Stimulated activated CD8-positive, alpha-beta memory T cell treated with anti-CD3 and anti-CD28 coated beads, Interleukin-2, amount 100 ng/mL, for 48 hours (primary cell): ENCODE data around the gene ALG1L2.
"Not testable (repeated sequence)": the region's sequence is repeated elsewhere in the genome, so short reads cannot be mapped to it uniquely, and the experiment has no call there.

Source experiments
- DNase-seq, 2 donors: peaks; one replicate each; pipeline ENCODE4 v3.0.0-alpha.2; 2020; ENCODE audit warnings: low read depth in 2 of 2

ALG1L2 gene

DNA sequence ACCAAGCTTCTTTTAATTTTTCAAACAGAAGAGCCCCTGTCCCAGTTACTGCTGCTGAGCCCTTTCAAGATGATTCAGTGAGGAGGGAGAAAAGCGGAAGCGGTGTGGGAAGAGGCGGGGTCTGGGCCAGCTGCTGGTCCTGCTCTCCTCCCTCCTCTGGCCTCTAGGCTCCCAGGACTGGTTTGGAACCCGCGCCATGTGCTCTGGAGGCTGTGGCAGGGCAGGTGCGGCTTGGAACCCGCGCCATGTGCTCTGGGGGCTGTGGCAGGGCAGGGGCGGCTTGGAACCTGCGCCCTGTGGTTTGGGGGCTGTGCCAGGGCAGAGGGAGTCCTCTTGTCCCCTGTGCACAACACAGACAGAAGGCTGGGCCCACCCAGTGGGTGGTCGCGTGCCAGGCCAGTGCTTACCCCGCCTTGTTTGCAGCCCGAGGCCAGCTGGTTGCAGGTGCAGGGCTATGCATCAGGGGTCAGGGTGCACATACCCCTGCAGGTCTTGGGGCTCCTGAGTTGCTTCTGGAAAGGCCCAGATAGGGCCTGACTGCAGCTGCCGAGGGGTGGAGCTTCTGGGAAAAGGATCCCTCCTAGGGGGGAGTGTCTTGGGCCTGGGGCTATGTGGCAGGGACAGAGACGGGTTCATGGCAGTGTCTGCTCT lies 12.2 kb downstream of the ALG1L2 start:
- peak in 1 of 2 donors; percentile 10 for DNase-seq

DNA sequence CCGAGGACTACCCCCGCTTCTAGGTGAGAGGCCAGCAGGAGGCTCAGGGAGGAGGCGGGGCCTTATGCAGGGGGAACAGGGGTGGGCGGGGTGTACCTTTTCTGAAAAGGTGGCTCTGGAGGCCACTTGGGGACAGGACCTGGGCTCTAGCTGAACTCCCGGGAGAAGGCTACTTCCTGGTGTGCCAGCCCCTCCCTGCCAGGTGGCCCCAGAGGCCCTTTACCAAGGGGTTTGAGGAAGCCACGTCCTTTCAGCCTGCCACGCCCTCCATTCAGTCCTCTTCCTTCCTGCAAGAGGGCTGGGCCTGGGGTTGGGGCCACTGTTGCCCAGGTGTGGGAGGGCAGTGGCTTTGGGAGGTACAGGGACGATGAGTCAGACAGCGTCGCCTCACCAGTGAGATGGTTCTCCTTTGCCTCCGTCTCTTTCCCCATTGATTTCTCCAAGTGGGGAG lies 12.9 kb downstream of the ALG1L2 start:
- DNase-seq: peak in 1 of 2 donors; percentile 8

DNA sequence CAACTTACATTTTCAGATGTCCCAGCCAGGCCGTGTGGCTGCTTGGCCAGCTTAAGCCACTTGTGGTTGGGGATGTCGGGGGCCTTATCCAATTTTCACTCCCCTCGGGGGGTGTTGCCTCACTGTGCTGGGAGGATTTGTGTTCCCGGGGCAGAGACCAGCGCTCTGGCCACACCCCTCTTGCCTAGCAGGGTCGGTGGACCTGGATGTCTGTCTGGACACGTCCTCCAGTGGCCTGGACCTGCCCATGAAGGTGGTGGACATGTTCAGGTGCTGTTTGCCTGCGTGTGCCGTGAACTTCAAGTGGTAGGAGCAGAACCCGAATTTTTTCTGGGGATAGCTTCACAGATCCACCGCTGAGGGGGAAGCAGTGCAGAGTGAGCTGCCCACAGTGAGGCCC lies 14.2 kb downstream of the ALG1L2 start:
- not testable (repeated sequence) for DNase-seq

DNA sequence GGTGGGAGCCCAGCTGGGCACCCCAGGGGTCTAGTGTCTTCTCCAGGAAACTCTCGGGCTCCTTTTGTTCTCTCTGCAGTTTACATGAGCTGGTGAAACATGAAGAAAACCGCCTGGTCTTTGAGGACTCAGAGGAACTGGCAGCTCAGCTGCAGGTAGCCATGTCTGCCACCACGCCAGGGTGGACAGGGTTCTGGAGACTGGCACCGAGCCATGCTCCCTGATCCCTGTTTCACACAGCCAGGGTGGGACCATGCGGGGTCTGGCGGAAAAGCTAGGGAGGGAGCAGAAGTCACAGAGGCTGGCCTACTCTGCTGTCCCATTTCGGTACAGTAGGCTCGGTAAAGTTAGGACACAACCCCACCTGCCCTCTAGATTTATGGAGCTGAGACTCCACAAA lies 15.5 kb downstream of the ALG1L2 start:
- not testable (repeated sequence) for DNase-seq

DNA sequence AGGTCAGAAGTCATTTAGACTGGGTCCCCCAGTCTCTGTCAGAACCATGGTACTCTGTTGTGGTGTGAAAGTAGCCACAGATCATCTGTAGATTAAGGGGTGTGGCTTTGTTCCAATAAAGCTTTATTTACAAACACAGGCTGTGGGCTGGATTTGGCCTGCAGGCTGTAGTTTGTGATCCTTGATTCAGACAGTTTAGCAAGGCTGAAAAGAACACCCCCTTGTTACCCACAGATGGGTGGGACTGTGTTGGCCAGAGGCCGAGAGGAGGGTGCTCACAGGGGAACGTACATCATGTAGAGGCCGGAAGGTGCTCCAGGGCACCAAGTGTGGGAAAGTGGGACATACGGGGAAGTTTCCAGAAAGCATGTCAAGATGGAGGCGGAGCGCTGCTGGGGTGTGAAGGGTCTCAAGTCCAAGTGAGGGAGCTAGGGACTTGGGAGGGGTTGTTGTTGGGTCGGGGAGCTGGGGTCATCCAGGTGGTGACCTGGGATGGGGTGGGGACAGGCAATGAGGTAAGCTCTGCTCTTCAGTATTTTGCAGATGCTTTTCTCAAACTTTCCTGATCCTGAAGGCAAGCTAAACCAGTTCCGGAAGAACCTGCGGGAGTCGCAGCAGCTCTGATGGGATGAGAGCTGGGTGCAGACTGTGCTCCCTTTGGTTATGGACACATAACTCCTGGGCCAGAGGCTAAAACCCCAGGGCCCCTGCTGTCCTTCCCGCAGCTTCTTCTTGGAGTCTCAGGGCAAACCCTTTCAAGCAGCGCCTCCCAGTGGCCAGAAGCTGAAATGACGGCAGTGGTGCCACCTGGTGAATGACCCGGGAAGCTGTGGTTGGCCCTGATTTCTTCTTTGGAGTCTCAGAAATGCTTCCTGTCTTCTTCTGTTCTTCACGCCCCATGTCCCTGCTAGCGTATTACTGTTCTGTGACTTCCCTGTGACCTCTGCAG lies 16.3 kb downstream of the ALG1L2 start:
- DNase-seq: peak in 1 of 2 donors; percentile 20

DNA sequence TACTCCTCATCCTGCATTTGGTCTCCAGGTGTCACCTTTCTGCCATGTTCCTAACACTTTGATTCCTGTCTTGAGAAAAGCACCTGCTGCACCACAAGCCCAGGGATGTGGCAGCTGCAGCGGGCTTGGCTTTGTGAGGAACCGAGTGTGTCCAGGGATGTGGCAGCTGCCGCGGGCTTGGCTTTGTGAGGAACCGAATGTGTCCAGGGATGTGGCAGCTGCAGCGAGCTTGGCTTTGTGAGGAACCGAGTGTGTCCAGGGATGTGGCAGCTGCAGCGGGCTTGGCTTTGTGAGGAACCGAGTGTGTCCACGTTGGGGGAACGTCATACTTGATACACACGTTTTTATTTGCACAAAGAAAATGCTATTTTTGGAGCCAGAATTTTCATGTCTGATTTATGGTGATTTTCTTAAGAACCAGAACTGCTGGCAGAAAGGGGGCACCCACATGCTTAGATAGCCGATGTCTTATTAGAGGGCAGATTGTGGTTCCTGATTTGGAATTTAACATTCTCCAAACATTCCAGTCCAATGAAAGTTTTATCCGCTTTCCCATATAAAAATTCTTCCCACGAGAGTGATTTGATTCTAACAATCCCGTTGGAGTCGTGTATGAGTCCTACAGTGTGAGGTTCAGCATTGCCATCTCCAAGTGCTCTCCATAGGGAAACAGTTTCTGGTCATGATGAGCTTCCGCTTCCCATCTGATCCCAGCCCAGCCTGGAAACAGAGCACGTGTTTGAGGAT lies 17.2 kb downstream of the ALG1L2 start:
- not testable (repeated sequence) for DNase-seq

DNA sequence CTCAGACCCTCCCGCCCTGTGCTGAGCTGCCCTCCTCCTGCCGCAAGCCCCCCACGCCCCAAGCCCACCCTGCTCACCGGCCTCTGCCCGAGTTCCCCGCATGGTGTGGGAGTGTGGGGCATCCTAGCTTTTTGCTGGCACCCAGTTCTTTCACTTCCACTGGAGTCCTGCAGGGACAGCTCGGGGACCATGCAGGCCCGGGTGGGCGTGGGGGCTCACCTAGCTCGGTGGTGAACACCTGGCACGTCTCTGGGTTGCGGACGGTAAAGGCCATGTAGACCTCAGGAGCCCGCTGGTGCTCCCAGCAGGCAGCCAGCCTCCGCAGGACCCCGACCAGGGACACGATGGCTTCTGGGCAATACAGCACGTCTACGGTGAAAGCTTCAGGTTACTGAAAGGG lies 20.9 kb downstream of the ALG1L2 start:
- DNase-seq: not testable (repeated sequence)

DNA sequence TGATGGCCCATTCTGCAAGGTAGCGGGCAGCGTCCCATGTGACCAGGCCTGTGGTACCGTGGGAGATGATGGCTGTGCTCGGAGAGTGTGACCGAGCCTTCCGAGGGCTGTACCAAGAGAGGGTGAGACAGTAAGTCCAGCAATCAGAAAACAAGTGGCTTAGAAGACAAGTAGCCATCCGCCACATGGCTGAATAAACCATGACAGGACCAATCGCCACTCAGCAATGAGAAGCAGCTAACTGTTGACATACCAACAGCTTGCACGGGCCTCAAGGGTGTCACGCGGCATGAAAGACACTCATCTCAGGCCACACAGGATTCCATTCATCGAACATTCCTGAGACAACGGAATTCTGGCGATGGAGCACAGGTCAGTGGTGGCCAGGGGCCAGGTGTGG lies 22.6 kb downstream of the ALG1L2 start:
- DNase-seq: not testable (repeated sequence)

DNA sequence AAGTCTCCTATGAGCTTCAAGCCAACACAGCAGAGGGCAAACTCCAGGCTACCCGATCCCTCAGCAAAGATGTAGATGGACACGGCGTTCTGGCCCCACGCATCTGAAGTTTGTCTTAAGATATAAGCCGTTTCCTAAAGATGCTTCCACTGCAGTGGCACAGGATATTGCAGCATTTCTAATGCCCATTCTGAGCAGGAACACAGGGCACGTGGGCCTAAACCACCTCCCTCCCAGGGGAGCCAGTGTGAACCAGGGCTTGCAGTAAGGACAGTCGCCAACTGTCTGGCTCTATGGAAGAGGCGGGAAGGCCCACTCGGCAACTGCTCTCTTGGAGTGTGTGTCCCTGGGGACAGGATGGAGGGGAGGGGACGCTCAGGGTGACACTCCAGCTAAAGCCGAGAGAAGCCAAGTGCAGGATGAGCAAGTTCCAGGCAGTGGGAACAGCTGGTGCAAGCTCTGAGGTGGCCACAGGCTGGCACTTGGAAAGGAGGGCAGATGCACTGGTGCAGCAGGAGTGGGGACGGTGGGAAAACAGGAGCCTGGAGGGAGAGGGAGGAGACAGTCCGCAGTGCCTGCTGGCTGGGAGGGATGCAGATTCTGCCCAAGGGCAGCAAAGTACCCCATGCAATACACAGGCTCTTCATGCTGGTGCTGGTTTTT lies 25.8 kb downstream of the ALG1L2 start:
- not testable (repeated sequence) for DNase-seq

DNA sequence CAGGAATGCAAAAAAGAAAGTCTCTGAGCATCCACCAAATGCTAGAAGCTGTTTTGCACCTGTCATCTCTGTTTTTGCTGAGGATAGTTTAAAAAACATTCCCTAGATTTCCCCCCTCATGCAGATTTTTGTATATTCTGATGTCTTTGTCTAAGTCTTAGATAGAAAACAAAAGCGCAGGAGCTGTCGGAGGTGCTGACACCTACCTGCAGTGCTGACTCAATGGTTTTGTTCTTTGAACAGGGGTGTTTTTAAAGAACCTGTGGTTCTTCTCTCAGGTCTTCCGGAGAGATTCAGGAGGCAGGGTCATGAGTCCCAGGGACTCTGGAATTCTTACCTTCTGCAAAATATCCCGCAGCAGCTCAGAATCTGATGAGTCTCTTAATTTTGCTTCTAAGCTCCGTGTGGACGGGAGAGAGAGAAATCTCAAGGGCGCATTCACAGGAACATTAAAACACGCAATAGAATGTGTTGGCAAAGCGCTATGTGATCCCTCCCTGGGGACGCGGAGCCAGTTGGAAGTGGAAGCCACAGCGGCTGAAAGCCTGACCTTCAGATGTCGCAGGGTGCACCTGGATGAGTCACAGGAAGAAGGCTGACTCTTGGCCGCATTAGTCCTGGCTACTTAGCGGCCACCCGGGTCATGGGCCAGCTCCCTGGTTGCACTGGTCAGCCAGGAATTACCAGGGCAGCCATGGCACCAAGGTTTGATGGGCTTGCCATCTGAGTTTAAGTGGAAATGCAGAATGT lies 27.4 kb downstream of the ALG1L2 start:
- not testable (repeated sequence) for DNase-seq

DNA sequence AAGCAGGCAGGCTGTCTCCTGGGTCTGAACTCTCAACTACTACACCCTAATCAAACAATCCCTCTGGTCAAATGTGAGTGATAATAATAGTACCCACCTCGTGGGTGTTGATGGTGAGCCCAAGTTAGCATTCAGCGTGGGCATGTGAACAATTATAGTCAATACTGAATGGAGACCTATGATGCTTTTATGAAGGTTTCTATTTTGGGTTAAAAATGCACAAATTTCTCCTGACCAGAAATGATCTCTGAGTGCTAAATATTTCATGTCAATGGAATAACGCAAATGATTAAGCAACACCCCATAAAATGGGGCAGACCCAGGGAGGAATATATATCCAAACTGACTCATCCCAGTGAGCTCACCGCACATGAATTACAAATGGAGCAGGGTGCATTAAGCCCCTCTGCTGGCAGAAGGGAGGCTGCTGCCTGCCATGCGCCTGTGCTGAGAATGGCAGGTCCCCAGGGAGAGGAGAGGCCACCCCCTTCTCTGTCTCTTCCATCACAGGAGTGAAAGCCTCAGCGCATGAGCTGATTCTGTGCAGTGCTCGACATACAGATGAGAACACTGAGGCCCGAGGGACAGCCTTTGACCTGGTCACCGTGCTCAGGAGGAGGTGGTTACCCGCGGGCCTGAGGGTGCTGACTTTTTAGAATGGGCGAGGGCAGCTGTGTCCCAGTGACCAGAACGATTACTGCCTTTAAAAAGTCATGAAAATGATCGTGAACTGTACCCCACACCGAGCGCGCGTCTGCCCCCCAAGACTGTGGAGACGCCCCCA lies 28.9 kb downstream of the ALG1L2 start:
- not testable (repeated sequence) for DNase-seq

DNA sequence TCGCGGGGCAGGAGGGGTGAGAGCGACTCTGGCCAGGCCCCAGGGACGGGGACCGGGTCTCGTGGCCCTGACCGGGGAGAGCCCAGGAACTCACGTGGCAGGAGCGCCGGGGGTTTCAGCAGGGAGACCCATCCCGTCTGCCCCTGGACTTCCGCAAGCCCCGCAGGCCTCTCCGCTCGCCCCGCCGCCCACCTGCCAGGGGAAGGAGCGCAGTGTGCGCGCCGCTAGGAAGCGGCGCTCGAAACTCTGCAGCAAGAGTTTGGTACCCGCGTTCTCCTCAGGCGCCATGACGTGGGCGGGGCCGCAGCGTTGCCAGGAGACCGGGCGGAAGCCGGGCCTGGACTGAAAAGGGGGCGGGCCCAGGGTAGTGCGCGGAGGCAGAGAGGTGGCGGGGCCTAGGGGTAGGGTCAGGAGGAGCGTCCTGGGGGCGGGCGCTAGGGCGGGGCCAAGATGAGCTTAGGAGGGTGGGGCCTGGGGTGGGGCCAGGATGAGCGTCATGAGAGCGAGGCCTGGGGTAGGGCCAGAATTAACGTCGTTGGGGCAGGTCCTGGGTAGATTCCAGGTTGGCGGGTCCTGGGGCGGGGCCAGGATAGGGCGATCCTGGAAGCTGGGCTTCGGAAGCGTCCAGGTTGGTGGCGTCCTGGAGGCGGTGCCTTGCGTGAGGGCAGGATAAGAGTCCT lies 29.7 kb downstream of the ALG1L2 start:
- peak; percentile 98 to 99 for DNase-seq

DNA sequence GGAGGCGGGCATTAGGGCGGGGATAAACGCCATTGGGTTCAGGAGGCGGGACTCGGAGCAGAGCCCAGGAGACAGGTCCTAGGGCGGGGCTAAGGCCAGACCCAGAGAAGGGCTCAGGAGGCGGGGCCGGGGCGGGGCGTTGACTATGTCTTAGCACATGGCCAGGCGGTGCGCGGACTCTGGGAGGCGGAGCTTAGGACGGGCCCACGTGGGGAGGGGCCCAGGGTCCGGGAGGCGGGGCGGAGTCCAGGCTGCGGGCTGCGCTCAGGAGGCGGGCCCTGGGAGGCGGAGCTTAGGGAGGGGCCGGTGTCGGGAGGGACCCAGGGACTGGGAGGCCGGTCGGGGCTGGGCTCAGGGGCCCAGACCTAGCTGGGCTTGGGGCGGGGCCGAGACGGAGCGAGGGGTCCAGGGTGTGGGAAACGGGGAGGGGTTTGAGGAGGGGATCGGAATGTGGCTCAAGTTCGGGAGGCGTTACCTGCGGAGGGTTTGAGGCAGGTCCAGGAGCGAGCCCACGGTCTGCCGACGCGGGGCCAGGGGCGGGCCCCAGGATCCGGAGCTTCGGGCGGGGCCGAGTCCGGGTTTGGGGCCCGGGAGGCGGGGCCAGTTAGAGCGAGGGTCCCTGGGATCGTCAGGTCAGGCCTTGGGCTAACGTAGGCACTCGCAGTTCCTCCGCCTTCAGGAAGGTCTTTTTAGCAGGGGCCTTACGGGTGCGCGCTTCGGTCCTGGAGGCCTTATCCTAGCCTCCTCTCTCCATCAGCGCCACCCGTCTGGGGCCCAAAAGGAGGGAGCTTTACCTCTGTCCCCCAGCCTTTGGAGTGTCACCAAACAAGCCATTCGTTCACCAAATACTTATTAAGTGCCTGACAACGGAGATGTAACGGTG lies 30.5 kb downstream of the ALG1L2 start:
- DNase-seq: peak; percentile 96 to 99

DNA sequence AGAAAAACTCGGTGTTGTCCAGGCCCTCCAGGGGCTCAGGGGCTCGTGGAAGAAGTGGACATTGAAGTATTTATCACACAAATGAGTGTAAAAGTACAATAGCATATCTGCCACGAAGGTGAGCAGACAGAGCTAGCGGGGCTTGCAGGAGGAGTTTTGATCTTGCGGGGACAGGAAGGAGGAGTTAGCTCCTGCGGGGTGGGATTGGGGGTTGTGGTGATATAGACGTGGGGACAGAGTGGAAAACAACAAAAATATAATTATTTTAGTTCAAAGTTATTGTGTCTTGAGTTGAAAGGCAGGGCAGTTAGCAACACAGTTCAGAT lies 31.1 kb downstream of the ALG1L2 start:
- DNase-seq: not testable (repeated sequence)

DNA sequence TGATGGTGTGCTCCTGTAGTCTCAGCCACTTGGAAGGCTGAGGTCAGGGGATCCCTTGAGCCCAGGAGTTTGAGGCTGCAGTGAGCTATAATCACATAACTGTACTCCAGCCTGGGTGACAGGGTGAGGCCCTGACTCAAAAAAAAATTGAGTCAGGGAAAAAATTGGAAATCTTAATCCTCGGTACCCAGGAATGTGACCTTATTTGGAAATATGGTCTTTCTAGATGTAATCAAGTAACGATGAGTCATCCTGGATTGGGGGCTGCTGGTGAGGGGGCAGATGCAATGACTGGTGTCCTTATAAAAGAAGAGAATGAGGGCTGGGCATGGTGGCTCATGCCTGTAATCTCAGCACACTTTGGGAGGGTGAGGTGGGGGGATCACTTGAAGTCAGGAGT lies 33.8 kb downstream of the ALG1L2 start:
- not testable (repeated sequence) for DNase-seq

DNA sequence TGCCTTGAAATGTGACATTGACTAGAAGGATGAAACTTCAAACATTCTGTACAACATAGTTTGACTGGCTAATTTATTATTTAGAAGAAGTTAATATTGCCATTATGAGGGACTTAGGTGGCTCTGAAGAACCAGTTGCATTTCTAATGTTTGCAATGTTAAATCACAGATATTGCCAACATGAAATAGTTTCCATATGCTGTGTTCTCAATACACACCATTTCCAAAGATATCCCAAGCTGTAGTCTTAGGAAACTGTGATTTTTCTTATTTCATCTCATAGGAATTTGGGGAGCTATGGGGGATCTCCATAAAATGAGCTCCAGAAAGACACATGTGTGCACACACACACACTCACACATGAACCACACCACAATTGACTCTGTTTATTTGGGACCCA lies 36.3 kb downstream of the ALG1L2 start:
- DNase-seq: no peak

DNA sequence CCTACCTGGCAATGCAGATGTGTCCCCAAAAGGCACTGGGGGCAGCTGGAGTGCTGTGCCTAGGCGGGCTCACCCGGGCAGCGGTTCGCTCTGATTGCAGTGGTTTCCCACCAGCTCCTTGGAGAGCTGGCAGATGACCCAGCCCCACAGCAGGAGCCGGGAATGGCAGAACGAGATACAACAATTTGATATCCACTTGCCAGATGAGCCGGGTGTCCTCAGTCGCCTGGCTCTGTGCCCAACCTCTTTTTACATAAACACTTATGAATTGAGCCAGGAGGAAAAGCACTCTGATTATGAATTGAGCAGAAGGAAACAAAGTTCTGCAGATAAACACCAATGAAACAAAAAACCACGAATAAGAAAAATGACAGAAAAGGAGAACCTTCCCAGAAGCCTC lies 38.2 kb downstream of the ALG1L2 start:
- DNase-seq: not testable (repeated sequence)

DNA sequence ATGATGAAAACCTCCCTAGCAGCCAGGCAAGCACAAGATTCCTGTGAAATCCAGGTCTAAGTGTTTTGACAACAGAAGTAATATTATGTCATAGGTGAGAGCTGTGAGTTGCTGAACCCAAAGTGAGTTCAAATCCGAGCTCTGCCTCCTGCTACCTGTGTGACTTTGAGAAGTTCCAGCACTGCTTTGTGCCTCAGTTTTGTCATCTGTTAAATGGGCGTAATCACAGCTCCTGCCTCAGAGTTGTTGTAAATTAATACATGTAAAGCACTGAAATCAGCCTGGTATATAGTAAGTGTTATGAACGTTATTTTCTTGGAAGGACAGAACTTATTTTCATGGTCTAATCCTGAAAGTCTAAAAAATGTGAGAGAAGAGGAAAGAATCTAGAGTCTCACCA lies 38.7 kb downstream of the ALG1L2 start:
- not testable (repeated sequence) for DNase-seq
